Stimulated activated CD4-positive, alpha-beta T cell treated with anti-CD3 and anti-CD28 coated beads, TNF-alpha, amount 100 ng/mL, for 4 hours (primary cell): ENCODE measurements around the gene SPSB1.

Source experiments
- DNase-seq, 3 experiments: peaks; one replicate each; pipeline ENCODE4 v3.0.0-alpha.2; 2020; ENCODE audit warnings: low read depth in 3 of 3

Gene SPSB1

GRCh38 chr1:9279172-9279840, 13.4 kb upstream of the SPSB1 start:
- DNase-seq = no peak

- peak in 2 of 3 experiments; percentile 48 to 58 for DNase-seq
These were observed 12.5 kb upstream of the SPSB1 start for GRCh38 chr1:9280015-9280860.

GRCh38 chr1:9281071-9281827, 11.4 kb upstream of the SPSB1 start:
- DNase-seq = no peak

GRCh38 chr1:9281908-9282695, 10.6 kb upstream of the SPSB1 start:
- no peak for DNase-seq

- no peak for DNase-seq
These were observed 10.1 kb upstream of the SPSB1 start for GRCh38 chr1:9282696-9282955.

GRCh38 chr1:9284061-9284460, 8.6 kb upstream of the SPSB1 start:
- no peak for DNase-seq

GRCh38 chr1:9286556-9286955, 6.1 kb upstream of the SPSB1 start:
- no peak for DNase-seq

GRCh38 chr1:9289090-9289534, 3.6 kb upstream of the SPSB1 start:
- DNase-seq = peak; percentile 71 to 82 (median 77)

GRCh38 chr1:9289711-9290485, 2.8 kb upstream of the SPSB1 start:
- no peak for DNase-seq

GRCh38 chr1:9291914-9292360, 757 bp upstream of the SPSB1 start:
- DNase-seq = no peak

- no peak for DNase-seq
These were observed 493 bp downstream of the SPSB1 start for GRCh38 chr1:9293241-9293532.

GRCh38 chr1:9293533-9294404, 1.1 kb downstream of the SPSB1 start:
- no peak for DNase-seq

- no peak for DNase-seq
These were observed 1.7 kb downstream of the SPSB1 start for GRCh38 chr1:9294405-9294773.

- DNase-seq = no peak
These were observed 2.4 kb downstream of the SPSB1 start for GRCh38 chr1:9294910-9295636.

- no peak for DNase-seq
These were observed 3.2 kb downstream of the SPSB1 start for GRCh38 chr1:9295884-9296283.

- no peak for DNase-seq
These were observed 4.2 kb downstream of the SPSB1 start for GRCh38 chr1:9296850-9297249.

GRCh38 chr1:9297831-9298230, 5.1 kb downstream of the SPSB1 start:
- DNase-seq = no peak

GRCh38 chr1:9298282-9298681, 5.6 kb downstream of the SPSB1 start:
- no peak for DNase-seq
